Measurements from ENCODE around the gene FAM9C.

FAM9C gene

GRCh38 chrX:13008189-13008533 lies 36.3 kb downstream of the FAM9C start:
- in situ Hi-C loops (cut with HindIII; ENCODE audit: low sequenced_read_pairs) = no loop called here
- H3K4me3 ChIP-seq (ENCODE audit: low read depth, low read length) = no peak overlapping the region
- DNase-seq (ENCODE audit: low read depth) = no peak
- TF ChIP-seq, protein P1, sequence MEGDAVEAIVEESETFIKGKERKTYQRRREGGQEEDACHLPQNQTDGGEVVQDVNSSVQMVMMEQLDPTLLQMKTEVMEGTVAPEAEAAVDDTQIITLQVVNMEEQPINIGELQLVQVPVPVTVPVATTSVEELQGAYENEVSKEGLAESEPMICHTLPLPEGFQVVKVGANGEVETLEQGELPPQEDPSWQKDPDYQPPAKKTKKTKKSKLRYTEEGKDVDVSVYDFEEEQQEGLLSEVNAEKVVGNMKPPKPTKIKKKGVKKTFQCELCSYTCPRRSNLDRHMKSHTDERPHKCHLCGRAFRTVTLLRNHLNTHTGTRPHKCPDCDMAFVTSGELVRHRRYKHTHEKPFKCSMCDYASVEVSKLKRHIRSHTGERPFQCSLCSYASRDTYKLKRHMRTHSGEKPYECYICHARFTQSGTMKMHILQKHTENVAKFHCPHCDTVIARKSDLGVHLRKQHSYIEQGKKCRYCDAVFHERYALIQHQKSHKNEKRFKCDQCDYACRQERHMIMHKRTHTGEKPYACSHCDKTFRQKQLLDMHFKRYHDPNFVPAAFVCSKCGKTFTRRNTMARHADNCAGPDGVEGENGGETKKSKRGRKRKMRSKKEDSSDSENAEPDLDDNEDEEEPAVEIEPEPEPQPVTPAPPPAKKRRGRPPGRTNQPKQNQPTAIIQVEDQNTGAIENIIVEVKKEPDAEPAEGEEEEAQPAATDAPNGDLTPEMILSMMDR (IDR thresholded peaks at IDR 0.05; ENCODE audit: low read depth, low read length, missing control alignments) = no peak

DNA sequence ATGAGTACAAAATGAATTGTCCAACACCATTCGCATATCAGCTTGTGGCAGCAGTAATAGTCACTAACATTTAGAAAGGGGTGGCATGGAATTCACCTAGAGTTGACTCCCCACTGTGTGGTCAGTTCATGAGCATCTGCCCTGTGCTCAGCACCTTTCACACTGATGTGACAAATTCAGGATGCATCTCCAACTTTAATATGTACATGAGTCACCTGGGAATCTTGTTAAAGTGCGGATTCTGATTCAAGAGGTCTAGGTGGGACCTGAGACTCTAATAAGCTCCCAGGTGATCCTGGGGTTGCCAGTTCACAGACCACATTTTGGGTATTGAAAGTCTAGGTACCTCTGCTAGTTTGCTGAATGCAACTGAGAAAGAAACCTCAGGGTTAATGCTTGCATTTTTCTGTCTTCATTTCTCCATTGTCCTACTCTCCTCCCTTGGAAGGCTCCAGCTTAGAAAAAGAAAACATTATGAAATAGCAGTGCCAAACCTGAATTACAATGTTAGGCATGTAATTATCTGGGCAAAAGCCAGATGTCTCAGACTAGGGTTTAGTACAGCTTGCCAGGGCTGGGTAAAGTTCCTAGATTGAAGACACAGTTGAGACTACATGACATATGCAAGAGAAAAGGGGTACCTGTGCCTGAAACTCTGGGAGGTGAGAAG lies 36.8 kb downstream of the FAM9C start:
- TF ChIP-seq, protein P1 (IDR thresholded peaks at IDR 0.05; ENCODE audit: low read depth, low read length, missing control alignments) = no peak
- H3K4me3 ChIP-seq (ENCODE audit: low read depth, low read length) = no peak overlapping the region
- DNase-seq (ENCODE audit: low read depth) = peak; percentile 57

GRCh38 chrX:13005661-13006473 lies 38.6 kb downstream of the FAM9C start:
- H3K4me3 ChIP-seq (ENCODE audit: low read depth, low read length) = no peak overlapping the region
- TF ChIP-seq, protein P1 (IDR thresholded peaks at IDR 0.05; ENCODE audit: low read depth, low read length, missing control alignments) = no peak
- in situ Hi-C loops (cut with HindIII; ENCODE audit: low sequenced_read_pairs) = no loop called here
- no peak for DNase-seq (ENCODE audit: low read depth)

More for the DNA sequence above, 36.8 kb downstream of the FAM9C start:
- in situ Hi-C loops (cut with HindIII; ENCODE audit: low sequenced_read_pairs) = no loop called here

DNA sequence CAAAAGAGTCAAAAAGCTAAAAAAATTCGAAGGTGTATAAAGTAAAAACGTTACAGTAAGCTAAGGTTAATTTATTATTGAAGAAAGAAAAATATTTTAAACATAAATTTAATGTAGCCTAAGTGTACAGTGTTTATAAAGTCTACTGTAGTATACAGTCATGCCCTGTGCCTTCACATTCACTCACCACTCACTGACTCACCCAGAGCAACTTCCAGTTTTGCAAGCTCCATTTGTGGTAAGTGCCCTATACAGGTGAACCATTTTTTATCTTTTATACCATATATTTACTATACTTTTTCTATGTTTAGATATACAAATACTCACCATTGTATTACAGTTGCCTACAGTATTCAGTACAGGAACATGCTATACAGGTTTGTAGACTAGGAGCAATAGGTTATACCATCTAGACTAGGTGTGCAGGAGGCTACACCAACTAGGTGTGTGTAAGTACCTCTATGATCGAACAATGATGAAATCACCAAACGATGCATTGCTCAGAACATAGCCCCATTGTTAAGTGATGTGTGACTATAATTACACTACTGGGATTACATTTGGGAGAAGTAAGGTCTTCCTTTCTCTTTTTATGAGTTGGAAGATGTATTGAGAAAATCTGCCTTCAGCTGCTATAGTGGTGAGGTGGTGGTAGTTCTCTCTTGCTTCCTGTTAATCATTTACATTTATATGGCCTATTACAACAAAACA lies 42.3 kb downstream of the FAM9C start:
- no peak overlapping the region for H3K4me3 ChIP-seq (ENCODE audit: low read depth, low read length)
- TF ChIP-seq, protein P1 (IDR thresholded peaks at IDR 0.05; ENCODE audit: low read depth, low read length, missing control alignments) = no peak
- DNase-seq (ENCODE audit: low read depth) = no peak
- in situ Hi-C loops (cut with HindIII; ENCODE audit: low sequenced_read_pairs) = no loop called here

GRCh38 chrX:13001097-13001496 lies 43.3 kb downstream of the FAM9C start:
- TF ChIP-seq, protein P1 (IDR thresholded peaks at IDR 0.05; ENCODE audit: low read depth, low read length, missing control alignments) = no peak
- no peak for DNase-seq (ENCODE audit: low read depth)
- no peak overlapping the region for H3K4me3 ChIP-seq (ENCODE audit: low read depth, low read length)
- in situ Hi-C loops (cut with HindIII; ENCODE audit: low sequenced_read_pairs) = no loop called here

DNA sequence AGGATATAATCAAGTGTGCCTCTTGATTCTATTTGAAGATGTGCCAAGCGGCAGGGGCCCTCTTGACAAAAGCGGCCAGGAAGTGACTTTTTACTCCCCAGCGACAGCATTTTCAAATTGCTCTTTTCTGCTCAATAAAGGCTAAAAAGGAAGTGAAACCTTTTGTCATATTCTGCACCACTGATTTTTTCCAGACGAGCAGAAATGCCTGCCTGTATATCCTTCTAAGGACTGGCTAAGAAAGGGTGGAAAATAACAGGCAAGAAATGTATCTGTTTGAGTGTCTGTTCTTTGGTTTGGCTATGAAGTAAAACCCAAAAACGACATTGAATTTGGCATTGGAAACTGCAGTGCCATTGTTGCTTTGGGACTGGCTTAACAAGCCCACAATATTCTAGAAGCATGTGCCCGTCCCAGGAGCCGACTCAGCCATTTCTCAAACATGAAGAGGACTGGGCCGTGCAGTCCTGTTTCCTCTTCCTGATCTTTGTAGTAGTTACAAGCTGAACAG lies 44.1 kb downstream of the FAM9C start:
- no peak for DNase-seq (ENCODE audit: low read depth)
- in situ Hi-C loops (cut with HindIII; ENCODE audit: low sequenced_read_pairs) = no loop called here
- no peak overlapping the region for H3K4me3 ChIP-seq (ENCODE audit: low read depth, low read length)
- TF ChIP-seq, protein P1 (IDR thresholded peaks at IDR 0.05; ENCODE audit: low read depth, low read length, missing control alignments) = no peak

Measured in astrocyte of the cerebellum (primary cell).